Stimulated activated CD4-positive, alpha-beta T cell treated with anti-CD3 and anti-CD28 coated beads, Interleukin-15, amount 100 ng/mL, for 24 hours (primary cell): ENCODE measurements around the gene OAF.
A peak's percentile ranks its signal among the peaks of the same experiment; 100 is the strongest.

ENCODE experiments used
- DNase-seq: peaks from one replicate; pipeline ENCODE4 v3.0.0-alpha.2; 2020

OAF gene

DNA sequence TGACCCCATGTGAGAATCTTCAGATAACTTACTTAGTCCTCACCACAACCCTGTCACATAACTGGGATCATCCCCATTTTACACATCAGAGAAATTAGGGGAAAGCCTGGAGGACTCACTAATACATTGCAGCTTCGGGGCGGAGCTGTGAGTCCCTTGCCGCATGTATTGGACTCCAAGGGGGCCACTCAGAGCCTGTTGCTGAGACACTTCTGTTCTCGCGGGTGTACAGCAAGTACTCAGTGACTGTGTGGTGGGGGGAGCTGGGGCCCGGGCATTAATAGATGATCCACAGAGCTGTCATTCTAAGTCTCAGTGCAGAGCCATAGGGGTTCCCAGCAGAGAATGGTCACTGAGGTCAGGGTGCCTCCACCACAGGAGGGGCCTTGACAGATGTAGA is 13.5 kb downstream of the OAF start:
- no peak for DNase-seq

GRCh38 chr11:120224972-120225909 is 14.4 kb downstream of the OAF start:
- no peak for DNase-seq

DNA sequence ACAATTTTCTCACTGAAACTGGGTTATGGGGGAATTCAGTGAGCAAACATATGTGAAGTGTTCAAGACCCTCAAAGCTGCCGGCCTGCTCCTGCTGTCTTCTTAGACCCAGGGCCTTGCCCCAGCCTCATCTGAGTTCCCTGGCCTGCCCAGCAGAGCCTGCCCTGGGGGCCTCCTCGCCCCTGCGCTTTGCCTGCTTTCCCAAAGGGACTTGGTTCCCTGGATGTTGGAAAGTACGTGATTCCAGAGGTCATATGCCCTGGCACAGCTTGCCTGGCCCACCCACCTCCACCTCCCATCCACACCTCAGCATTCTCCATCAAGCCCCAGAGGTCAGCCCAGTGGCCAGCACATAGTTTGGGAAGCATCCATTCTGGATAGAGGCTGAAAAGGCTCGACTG is 15.4 kb downstream of the OAF start:
- DNase-seq = no peak

GRCh38 chr11:120226714-120227113 is 15.9 kb downstream of the OAF start:
- DNase-seq = no peak

- DNase-seq = no peak
These were observed 16.5 kb downstream of the OAF start for GRCh38 chr11:120227228-120227852.

- DNase-seq = no peak
These were observed 18.1 kb downstream of the OAF start for GRCh38 chr11:120228794-120229384.

DNA sequence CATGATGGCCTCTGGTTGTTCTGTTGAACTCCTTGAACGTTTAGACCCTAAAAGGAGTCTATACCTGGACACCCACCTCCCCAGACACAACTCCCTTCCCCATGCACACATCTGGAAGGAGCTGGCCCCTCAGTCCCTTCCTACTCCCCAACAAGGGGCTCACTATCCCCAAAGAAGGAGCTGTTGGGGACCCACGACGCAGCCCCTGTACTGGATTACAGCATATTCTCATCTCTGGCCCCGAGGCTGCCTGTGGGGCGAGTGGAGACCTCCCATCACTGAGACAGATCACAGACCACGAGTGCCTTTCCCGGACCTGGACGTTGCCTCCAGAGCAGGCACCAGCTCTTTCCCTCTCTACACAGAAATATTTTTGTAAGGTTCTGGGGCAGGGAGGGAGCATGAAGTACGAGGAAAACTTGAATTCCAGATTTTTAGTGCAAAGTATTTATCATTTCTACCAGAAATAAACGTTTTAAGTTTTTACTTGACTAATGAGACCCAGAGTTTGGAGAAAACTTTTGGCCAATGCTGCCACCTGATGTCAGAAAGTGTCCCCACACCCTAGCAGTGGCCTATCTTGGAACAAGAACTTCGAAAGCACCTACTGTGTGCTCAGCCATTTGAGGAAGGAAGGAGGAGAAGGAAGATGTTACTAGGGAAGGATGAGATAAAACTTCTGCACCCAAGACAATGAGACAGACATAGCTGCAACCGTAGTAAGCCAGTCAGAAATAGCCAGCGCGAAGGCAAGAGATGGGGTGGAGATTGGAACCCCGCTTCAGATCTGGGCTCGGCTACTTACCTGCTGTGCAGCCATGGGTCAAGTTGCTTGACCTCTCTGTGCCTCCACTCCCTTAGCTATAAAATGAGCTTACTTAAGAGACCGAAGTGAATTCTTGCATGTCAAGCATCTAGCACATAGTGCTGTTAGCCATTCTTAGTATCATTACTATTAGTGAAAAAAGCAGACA is 18.9 kb downstream of the OAF start:
- DNase-seq = no peak

GRCh38 chr11:120230433-120231071 is 19.7 kb downstream of the OAF start:
- no peak for DNase-seq

DNA sequence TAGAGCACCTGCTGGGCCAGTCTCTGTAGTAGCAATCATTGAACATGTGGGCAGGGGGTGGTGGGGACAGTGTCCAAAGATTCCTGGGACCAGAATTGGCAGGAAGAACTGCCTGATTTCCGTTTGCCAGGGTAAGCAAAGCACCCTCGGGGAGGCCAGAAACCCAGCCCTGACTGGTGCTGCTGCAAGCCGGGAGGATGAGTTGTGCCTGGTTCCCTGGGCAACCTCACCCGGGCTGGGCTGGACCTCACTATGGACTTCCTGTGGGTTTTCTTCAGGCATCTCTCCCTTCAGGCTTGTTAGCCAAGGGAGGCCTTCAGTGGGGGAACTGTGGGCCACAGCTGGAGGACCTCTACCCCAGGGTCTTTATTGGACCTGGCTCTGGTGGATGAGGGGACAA is 21.1 kb downstream of the OAF start:
- no peak for DNase-seq

DNA sequence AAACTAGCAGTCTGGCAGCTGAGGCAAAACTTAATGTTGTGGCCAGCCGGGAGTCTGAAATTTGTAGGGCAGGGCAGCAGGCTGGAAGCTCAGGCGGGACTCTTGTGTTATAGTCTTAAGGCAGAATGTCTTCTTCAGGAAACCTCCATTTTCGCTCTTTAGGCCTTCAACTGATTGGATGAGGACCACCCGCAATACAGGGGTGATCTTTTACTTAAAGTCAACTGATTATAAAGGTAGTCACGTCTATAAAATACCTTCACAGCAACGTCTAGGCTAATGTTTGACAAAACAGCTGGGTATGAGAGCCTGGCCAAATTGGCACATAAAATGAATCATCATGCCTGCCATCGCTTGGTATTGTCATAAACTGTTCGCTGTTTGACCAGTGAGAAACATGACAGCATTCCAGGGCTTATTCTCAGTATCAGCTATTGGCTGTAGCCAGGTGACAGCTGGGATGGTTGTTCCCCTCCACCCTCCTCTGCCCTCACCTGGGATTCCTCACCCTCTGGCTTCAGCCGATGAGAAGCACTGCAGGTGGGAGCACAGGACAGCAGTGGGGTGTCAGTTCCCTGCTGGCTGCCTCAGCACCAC is 22.5 kb downstream of the OAF start:
- DNase-seq = no peak

DNA sequence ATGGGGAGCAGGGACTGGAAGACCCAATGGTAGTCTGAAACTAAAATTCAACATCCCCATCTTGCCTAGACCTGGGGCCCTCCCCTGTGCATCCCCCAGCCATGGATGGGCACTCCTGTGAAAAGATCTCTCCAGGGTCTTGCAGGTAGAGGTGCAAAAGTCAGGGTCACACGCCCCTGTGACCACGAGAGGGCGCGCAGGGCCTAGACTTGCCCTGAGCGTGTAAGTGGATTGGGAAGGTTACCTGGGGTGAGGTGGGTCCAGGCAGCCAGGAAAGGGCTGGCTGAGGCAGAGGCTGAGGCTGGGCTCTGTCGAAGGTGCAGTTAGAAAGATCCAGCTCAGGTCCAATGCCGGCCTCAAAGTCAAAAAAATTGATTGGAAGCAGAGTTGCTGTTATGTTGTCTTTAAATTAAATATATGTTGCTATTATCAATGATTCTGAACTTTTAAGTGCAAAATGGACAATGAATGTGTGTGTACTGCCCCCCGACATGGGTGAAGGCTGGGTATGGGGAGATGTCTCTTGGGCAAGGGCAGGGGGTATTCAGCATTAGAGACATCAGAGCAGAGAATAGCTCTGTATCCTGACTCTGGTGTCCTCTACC is 24.3 kb downstream of the OAF start:
- peak; percentile 77 for DNase-seq

- no peak for DNase-seq
These were observed 25.6 kb downstream of the OAF start for GRCh38 chr11:120236169-120237107.

- no peak for DNase-seq
These were observed 28.3 kb downstream of the OAF start for GRCh38 chr11:120238968-120239620.

GRCh38 chr11:120239713-120240640 is 29.1 kb downstream of the OAF start, which contains the start of gene POU2F3:
Gene POU2F3, plus strand, starts transcription at chr11:120240140. Its CDS starts 204 bp downstream, at chr11:120240344.
- no peak for DNase-seq

DNA sequence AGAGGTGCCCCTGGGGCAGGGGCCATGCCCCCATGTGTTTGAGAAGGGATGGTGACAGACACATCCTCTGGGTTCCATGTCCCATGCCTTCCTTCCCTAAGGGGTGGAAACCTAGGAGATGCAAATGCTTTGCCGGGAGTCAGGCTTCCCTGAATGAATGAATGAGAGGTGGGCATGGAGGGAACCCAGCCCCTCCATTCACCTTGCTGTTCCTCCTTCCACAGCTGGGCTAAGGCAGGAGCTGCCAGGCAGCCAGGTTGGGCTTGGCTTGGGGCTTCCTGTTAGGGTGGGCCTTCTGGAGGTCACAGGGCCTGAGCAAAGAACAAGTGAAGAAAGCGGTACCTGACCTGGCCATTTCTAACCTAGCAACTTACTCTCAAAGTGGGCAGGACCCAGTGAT is 30.0 kb downstream of the OAF start:
- DNase-seq = no peak

GRCh38 chr11:120241277-120241676 is 30.4 kb downstream of the OAF start:
- no peak for DNase-seq

GRCh38 chr11:120243221-120243620 is 32.4 kb downstream of the OAF start:
- DNase-seq = no peak
